GM21786 (cell line): ENCODE measurements around the gene SPRY2.
A peak's percentile ranks its signal among the peaks of the same experiment; 100 is the strongest.

ENCODE experiments used
- ATAC-seq: cut with Tn5 transposase; IDR thresholded peaks from one replicate; pipeline ENCODE4 v1.9.1; 2021; ENCODE audit not compliant: unreplicated experiment

Gene SPRY2

DNA sequence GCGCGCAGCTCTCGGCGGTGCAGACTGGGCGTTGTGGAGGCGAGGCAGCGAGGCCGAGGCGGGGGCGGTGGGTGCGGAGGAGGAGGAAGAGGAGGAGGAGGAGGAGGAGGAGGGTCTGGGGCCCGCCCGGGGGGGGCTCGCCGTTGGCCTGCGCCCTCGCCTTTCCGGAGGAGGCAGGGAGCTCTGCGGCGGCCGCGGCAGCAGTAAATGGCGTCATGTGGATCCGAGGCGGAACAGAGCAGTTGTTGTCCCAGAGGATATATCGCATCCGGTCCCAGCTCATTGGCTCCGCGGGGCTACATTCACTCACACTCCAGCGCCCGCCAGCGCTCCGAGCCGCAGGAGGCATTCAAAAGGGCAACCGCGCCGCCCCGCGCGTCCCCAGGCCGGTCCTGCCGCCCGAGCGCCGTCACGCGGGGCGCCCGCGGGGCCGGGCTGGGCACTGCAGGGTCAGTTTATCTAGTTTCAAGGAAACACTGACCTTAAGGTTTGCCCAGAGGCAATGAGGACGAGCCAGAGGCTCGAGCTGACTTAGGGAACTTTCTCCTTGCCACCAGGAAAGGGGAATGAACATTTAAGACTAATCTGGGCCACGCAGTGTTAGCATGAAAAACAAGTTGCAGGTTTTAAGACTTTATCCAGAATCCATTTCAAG is at the start of gene SPRY2:
SPRY2 (minus strand) TSS at position 26 of the 655 bp plus-strand sequence. CDS start 3,421 bp downstream, outside the sequence.
- peak; percentile 54 for ATAC-seq

- ATAC-seq, result no peak
These were observed 49.4 kb upstream of the SPRY2 start for GRCh38 chr13:80390338-80390737.

DNA sequence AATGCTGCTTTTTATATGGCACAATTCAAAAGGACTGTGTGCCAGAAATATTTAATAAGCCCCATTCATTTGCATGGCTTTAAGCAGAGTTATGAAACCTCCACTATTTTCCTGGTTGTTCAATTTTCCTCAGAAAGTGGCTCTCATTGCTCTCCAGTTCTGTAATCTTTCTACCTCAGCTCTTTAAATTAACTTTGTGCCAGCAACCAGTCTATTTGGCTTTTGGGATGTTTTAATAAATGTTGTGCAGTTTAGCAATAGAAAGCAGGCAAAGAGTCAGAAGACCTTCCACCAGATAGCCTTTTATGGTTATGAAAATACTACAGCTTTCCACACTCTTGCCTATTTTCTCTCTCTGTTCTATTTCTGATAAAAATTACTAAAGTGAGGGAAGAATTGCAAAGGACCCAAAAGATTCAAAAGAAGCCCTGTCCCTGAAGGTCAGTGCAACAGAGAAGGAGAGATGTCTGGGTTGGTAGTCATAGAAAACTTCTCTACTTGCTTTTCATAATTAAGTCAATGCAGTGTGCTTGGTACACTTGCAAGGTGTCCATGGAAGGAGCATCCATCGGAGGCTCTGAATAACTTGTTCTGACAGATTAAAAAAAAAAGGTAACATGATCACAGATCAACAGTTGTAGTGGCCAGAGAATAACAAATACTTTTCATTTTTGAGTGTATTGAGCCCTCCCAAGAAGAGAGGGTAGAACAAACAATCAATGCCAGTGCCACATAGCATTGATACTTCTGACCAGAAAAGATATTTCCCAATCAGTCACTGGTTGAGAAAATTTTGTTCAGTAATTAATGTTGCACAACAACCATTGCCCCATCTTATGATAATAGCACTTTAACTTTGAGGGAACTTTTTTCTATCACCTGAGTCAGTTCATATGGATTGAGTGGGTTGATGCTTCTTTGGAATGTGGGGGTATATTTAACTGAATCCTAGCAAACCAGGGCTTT is 48.4 kb upstream of the SPRY2 start:
- ATAC-seq, result no peak

- ATAC-seq, result no peak
These were observed 47.6 kb upstream of the SPRY2 start for GRCh38 chr13:80388506-80388905.

- ATAC-seq, result no peak
These were observed 45.7 kb upstream of the SPRY2 start for GRCh38 chr13:80386592-80386991.

DNA sequence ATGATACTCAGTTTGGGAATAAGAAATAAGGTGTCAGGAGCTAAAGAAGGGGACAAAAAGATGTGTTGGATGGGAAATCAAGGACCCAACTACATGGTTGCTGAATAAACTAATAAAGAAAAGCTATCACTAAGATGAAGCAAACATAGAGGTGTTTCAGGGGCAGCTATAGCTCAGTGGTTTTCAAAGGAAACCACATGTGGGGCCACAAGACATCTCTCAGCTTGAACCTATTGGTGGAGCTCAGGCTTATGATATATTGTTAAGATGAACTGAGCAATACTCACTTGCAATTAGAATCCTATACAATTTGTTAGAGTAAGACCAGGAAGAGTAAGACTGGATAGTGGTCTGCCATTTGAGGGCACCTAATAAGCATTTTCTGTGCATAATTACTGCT is 45.1 kb upstream of the SPRY2 start:
- ATAC-seq, result no peak

DNA sequence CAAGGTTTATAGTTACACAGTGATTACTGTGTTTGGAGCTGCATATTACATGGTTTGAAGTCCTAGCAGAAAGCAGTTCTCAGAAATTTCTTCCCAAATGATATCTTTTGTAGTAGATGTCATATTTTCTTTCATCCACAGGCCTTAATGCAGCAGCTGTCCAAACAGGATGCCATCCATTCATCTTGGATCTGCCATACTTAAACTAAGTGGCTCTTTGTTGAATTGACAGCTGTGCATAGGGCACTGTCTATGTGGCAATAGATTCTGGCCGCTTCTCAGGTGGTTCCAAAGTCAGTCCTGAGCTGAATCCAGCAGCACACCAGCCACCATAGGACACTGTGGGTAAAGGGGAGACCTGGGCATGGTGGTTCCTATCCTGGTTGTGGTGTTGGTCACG is 41.6 kb upstream of the SPRY2 start:
- no peak for ATAC-seq

GRCh38 chr13:80379245-80379644 is 38.3 kb upstream of the SPRY2 start:
- no peak for ATAC-seq

- ATAC-seq, result no peak
These were observed 35.6 kb upstream of the SPRY2 start for GRCh38 chr13:80376554-80376953.

DNA sequence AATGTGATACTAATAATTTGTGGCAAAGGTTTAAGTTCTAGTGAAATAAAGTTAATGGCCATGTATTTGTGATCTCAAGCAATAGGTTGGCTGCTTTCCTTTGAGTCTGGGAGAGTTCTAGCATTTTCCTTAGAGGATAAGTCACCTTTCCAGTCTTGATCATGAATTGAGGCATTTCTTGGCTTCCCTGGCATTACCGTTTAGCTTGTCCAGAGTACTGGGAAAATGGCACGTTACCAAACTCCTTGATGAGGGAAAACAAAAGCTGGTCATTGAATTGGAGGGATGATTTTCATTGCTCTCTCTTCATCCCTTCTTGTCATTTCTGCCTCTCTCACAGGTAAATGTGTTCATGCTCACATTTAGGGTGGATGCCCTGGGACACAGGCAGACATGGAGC is 34.0 kb upstream of the SPRY2 start:
- ATAC-seq, result no peak

DNA sequence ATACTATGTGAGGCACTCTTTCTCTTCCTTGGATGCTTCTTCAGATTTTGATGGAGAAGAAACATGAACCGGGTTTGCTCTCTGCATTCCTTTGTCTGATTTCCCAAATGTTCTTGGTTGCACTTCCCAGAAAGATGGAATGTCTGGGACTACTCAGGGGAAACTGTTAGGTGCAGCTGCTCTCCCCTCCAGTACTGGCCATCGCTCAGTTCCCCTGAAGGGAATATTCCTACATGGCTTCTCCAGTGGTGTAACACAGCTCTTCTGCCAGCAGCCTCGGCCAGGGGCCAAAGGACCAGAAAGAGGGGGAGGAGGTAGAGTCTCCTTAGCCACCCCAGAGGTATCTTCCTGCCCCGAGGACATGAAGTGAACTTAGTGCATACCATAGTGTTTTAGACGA is 33.5 kb upstream of the SPRY2 start:
- ATAC-seq, result no peak

- ATAC-seq, result no peak
These were observed 31.0 kb upstream of the SPRY2 start for GRCh38 chr13:80371840-80372509.

DNA sequence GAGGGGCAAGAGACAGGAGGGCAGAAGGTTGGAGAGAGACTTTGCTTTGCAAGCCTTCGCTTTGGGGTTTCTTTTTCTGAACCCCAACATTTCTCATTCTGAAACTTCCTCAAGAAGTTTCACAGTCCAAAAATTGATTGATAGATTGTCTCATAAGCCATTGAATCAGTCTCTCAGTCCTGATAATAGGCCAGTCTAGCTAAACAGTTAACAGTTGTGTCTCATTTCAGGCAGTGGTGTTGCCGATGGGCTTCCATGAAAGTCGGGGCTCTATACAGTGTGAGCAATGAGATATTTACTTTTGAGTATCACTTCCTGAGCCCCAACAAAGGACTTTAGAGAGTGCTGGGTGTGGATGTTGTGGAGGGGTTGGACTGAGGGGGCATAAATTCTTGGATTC is 26.5 kb upstream of the SPRY2 start:
- ATAC-seq, result no peak

DNA sequence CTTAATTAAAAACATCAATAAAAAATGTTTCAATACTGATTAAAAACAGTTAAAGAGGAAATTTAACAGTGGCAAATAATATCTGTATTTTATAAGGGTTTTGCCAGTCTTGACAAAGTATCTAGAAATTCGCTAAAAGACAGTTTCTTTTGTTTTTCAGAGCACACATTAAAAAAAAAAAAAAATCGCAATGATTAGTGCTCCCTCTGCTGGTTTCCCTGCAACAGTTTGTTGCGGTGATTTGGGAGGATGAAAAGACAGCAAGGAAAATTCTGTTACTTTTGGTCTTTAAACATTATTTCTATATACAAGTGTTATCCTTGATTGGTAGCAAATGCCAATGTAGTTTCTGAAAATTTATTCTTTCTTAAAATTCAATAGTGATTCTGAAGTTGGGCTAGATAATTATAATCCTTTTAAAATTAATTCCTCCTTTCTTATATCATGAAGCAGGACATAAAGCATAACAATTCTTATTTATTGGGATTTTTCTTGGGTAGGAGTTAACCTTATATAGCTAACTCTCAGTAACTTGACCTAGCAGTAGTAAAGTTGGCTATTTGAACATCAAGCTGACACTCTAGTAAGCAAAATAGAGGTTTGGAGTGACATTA is 23.1 kb upstream of the SPRY2 start:
- no peak for ATAC-seq

DNA sequence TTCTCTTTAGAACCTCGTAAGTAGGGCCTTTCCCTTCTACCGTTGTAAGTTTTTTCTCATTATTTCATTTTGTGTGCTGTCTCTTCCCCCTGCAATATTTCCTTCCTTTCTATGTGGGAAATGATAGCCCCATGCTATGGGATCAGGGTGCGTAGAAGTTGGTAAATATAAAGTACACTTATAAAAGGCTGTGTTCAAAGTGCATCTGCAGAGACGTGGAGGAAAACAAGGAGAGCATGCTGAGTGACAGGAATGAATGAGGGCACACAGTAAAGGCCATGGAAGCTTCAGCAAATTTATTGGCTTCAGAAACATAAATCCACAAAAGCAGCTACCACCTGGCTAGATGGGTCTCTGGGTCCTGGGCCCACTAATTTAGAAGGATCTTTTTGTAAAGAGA is 21.6 kb upstream of the SPRY2 start:
- no peak for ATAC-seq

DNA sequence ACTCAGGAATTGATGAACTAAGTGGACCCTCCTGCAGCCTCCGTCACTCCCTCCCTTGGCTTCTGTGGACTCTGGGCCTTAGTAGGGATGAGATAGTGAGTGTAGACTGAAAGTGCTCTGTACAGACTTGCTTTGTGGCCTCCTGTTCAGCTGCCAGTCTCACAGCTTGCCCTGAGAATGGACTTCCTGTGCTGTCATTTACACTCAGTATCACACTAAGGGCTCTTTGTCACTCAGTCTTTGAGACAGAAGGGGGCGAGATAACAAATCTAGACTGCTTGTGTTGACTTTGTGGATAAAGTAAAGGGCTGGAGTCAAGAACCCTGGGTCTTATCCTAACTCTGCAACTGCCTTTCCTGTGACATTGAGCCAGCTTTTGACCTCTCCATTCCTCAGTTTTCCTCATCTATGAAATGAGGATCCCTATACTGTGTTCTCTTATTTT is 21.0 kb upstream of the SPRY2 start:
- ATAC-seq, result peak; percentile 95

GRCh38 chr13:80361298-80361697 is 20.4 kb upstream of the SPRY2 start:
- no peak for ATAC-seq

DNA sequence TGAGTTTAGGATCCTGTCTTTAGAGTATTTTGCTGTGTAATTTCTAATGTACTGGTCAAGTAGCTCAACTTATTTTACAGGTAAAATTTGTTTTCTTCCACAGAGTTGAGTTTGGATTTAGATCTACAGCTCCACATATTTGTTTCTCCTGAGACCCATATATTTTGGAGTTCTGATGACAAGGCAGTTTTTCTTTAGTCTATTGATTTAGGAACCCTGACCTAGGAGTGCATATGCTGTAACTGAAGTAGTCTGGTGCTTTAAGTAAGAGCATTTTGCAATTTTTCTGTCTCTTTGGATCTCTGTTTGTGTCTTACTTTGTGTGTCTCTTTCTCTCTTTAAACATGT is 19.5 kb upstream of the SPRY2 start:
- ATAC-seq, result no peak

- no peak for ATAC-seq
These were observed 19.0 kb upstream of the SPRY2 start for GRCh38 chr13:80359778-80360452.

GRCh38 chr13:80359414-80359777 is 18.5 kb upstream of the SPRY2 start:
- no peak for ATAC-seq
